T-helper 9 cell (primary cell): ENCODE data around the gene GABBR2.
"Not testable (repeated sequence)": the region's sequence is repeated elsewhere in the genome, so short reads cannot be mapped to it uniquely, and the experiment has no call there.

ENCODE experiments used
- DNase-seq: peaks from one replicate; pipeline ENCODE4 v3.0.0-alpha.2; 2020

GABBR2 gene

GRCh38 chr9:98504298-98505282 is 204.1 kb downstream of the GABBR2 start:
- DNase-seq = no peak

DNA sequence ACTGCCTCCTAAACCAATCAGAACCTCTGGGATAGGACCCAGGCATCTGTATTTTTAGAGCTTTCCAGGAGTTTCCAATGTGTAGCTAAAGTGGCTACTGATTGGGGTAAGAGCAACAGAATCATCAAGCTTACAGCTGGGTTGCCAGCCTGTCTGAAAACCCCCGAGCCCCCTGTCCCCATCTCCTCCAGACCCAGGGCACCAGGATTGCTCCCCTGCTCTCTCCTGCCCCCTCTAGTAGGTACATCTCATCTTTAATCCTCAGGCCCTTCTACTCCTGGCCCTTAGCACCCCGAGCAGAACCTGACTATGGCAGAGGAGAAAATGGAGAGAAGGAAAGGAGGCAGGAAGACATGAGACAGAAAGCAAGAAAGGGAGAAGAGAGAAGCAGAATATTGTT is 204.9 kb downstream of the GABBR2 start:
- DNase-seq = no peak

DNA sequence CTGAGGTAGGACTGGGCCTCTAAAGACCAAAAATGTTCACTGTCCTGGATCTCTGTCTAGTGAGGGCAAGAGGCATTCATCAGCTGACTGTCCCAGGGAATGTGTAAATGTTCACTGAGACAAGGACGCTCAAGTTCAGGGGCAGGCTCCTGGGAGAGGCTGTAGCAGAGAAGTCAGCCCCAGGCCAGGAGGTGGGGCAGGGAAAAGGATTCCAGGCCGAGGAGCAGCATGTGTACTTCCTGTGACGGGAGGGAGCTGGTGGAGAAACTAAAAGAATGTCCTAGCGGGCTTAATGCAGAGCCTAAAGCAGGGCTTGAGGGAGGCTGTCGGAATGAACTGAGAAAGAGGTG is 205.8 kb downstream of the GABBR2 start:
- DNase-seq = no peak

- no peak for DNase-seq
Measured at GRCh38 chr9:98502311-98502975, 206.3 kb downstream of the GABBR2 start.

DNA sequence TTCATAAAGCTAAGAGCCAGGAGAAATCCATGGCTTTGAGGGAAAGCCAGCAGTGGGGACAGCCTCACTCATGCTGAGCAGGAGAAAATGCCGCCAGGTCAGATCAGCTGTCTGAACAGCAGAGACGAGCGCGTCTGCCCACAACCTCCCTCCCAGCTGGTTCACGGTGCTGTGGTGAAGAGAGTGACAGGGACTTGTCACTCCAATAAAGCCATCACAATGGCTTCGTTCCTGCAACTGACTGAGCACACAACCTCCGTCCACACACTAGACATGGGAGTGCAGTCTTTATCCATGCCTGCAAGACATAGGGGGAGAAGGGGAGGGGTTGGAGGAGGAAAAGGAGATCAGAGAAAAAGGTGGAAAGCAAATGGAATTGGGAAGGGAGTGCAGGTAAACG is 206.9 kb downstream of the GABBR2 start:
- DNase-seq = no peak

DNA sequence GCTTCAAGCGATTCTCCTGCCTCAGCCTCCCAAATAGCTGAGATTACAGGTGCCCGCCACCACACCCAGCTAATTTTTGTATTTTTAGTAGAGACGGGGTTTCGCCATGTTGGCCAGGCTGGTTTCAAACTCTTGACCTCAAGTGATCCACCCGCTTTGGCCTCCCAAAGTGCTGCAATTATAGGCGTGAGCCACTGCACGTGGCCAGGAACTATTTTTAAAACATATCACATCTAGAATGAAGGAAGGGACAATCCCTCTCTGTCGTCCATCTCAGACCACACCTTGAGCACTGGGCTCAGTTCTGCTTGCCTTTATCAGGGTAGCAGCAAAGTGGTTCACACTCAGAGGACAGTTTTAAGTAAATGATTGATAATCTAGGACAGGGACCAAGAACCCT is 207.5 kb downstream of the GABBR2 start:
- not testable (repeated sequence) for DNase-seq

- DNase-seq = no peak
Measured at GRCh38 chr9:98500337-98500919, 208.3 kb downstream of the GABBR2 start.

GRCh38 chr9:98495530-98495929 is 213.2 kb downstream of the GABBR2 start:
- no peak for DNase-seq

- DNase-seq = no peak
Measured at GRCh38 chr9:98494852-98495251, 213.9 kb downstream of the GABBR2 start.

GRCh38 chr9:98491828-98492227 is 216.9 kb downstream of the GABBR2 start:
- no peak for DNase-seq

DNA sequence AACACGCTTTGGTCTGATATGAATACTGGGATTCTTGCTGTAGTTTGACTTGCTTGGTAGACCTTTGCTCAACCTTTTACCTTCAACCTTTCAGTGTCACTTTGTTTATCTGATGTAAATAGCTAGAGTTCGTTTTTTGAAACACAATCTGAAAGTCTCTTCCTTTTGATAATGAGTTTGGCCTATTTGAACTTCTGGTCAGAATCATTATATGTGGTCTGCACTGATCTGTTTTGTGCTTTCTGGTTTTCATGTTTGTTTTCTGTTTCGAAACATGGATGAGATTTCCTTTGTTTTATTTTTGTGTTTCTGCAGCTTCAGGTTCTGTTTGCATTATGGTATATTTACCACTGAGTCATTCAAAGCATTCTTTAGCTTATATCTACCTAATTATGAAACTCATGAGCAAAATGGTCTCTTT is 217.5 kb downstream of the GABBR2 start:
- no peak for DNase-seq

DNA sequence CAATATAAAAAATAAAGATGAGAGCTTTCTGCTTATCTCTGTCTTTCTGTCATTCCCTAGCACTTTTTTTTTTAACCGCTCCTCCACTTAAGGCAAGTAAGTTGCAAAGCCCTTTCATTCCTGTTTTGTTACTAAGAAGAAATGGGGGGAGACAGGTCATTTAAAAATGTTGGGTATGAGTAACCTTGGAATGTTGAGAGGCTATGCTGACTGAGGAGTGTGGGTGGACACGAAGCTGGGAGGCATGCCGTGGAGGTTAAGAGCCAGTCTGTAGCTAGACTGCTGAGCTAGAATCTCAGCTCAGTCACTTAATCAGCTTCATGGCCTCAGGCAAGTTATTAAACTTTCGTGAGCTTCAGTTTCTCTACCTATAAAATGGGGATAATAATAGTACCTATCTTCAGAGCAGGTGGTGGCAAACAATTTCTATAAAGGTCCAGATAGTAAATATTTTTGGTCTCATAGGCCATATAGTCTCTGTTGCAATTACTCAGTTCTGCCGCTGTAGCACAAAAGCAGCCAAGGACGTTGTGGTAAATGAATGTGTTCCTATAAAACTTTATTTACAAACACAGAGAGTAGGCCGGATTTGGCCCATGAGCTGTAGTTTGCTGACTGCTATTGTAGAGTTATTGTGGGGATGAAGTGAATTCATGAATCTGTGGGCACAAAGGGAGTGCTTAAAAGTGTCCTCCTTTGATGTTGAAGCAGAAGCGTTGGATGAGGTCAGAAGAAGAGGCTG is 220.0 kb downstream of the GABBR2 start:
- no peak for DNase-seq

DNA sequence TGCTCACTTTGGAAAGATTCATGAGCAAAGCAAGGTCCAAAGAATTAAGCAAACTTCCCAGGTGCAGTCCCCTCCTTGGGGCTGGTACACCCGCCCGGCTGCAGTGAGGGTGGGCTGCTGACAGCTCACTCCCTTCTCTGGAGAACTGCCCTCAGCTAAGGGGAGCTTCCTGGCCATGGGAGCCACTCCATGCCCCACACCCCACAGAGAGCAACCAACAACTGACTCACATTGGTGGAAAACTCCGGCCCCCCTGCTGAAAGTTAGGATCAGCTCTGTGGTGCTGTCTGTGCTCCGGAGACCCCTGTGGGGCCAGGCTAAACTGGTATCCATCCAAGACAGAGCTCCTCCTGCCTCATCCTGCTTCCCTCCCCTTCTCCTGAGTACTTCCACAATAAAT is 223.0 kb downstream of the GABBR2 start:
- no peak for DNase-seq

DNA sequence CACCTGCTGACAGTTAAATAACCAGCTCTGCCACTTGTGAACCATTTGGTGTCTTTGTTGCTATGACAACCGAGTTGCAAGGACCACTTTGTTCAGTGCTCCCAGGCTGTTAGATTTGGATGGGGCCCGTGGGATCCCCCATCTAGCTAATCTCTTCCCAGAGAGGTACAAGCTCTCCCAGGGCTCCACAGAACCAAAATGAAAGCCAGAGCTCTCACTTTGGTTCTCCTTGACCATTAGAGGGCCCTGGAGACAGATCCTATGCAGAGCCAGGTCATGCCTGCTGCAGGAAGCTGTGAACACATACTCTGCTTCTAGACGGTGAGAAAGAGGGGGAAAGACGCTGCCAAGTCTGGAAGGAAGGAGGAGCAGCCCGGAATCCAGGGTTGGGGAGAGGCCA is 224.6 kb downstream of the GABBR2 start:
- DNase-seq = no peak

GRCh38 chr9:98482226-98482625 is 226.5 kb downstream of the GABBR2 start:
- no peak for DNase-seq

DNA sequence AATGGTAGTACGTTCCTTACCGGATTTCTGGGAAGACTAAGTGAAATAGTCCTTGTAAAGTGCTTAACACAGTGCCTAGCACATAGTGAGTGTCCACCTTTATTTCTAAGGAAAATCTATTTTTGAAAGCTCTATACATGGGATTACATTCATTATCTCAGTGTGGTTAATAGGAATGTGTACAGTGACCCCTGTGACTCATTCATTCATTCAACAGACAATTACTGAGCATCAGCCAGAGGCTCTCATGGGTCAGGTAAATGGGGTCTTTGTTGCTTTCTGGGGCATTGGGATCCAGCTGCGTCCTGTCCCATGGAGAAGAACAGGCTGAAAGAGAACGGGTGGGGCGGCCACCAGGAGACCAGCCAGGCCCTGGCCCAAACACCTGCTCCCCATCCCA is 227.1 kb downstream of the GABBR2 start:
- DNase-seq = no peak

DNA sequence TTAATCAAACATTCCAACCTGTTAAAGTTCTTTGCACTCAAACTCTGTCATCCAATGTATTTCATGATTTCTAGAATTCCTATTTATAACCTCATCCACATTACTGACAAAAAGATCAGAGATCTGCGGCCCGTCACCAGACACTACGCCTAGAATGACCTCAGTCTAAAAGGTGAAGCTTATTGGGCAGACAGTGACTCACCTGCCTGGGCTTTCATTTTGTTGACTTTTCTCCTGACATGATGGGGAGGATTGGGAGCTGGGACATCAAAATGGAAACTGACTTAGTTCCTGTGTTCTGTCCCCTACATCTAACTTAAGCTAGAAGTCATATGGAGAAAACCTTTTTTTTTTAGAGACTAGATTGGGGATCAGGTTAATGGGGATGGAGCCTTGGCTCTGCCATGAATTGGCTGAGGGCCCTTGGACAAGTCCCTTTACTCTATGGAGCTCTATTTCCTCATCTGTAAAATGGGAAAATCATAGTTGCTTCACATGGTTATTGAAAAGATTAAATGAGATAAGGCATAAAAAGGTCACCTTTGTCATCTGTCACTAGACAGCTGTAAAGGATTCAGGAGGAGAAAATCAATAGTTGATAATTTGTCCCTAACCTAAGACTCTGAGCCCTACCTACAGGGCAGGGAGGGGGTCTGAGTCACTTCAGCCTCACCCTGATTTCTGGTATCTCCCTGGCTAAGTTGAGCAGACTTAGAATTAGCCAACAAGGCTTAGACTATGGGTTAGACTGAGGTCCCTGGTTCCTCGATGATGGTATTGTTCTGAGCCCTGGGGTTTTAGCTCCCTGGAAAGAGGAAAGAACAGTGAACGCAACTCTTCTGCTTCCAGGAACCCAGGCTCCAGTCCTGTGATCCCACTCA is 228.5 kb downstream of the GABBR2 start:
- no peak for DNase-seq

DNA sequence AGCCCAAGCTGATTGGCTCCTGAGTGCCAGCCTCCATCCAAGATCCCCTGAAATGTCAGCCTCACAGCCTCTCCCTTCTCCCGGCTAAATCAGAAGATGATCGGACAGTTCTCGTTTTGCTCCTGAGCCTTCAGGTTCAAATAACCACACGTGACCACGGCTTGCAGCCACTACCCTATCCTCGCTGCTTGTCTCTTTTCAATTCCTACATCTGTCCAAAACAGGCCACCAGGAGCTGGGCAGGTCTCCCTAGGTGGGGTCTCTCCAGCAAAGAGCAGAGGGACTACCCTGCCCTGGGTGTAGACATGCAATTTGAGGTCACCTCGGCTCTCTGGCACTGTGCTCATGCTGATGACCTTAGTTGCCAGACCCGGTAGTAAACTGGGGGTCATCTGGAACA is 229.3 kb downstream of the GABBR2 start:
- DNase-seq = no peak

GRCh38 chr9:98477884-98478283 is 230.9 kb downstream of the GABBR2 start:
- DNase-seq = no peak

DNA sequence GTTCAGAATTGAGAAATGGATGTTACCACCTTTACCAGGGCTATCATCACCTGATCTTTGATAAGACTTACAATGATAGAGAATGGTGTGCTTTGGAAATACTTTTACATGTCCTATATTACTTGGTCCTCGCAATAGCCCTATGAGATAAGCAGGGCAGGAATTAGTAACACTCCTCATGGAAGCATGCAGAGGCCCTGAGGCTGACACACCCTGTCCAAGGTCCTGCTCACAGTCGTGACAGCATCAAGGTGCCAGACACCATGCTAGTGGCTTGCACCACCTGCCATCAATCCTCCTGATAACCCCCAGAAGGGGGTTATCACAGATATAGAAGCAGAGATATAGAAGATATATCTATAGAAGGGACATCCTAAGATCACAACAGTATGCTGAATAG is 236.5 kb downstream of the GABBR2 start:
- no peak for DNase-seq

GRCh38 chr9:98471185-98471584 is 237.6 kb downstream of the GABBR2 start:
- no peak for DNase-seq
